Neuronal stem cell (in vitro differentiated cells): Measurements from ENCODE around the gene PLEKHH2.

ENCODE experiments used
- DNase-seq: peaks from one replicate; pipeline ENCODE4 v3.0.0-alpha.2; 2013; ENCODE audit warnings: low spot score
- H2AFZ ChIP-seq: one replicate; pipeline ENCODE4 v1.6.1; 2013; ENCODE audit warnings: mild to moderate bottlenecking, low read length, inconsistent platforms
- H2AK5ac ChIP-seq: 2 replicates; pipeline ENCODE4 v1.6.1; 2013; ENCODE audit warnings: low read depth, mild to moderate bottlenecking, inconsistent platforms, low read length, moderate library complexity, mixed read lengths
- H2BK120ac ChIP-seq: 2 replicates; pipeline ENCODE4 v1.6.1; 2013; ENCODE audit warnings: low read depth, mild to moderate bottlenecking, inconsistent platforms, low read length, moderate library complexity, mixed read lengths
- H2BK12ac ChIP-seq: one replicate; pipeline ENCODE4 v1.6.1; 2013; ENCODE audit warnings: low read length, inconsistent platforms
- H2BK15ac ChIP-seq: 2 replicates; pipeline ENCODE4 v1.6.1; 2013; ENCODE audit warnings: mild to moderate bottlenecking, low read length, inconsistent platforms, mixed read lengths
- H2BK5ac ChIP-seq: one replicate; pipeline ENCODE4 v1.6.1; 2013; ENCODE audit warnings: inconsistent platforms, mild to moderate bottlenecking, low read length, moderate library complexity
- H3K14ac ChIP-seq: one replicate; pipeline ENCODE4 v1.6.1; 2013; ENCODE audit warnings: low read length, inconsistent platforms
- H3K18ac ChIP-seq: 2 replicates; pipeline ENCODE4 v1.6.1; 2013; ENCODE audit warnings: low read length, inconsistent platforms
- H3K23ac ChIP-seq: 2 replicates; pipeline ENCODE4 v1.6.1; 2013; ENCODE audit warnings: low read depth, mild to moderate bottlenecking, mixed read lengths, low read length, inconsistent platforms; ENCODE audit not compliant: poor library complexity
- H3K27ac ChIP-seq: replicated peaks from 3 replicates; pipeline ENCODE4 v1.5.1; 2013; ENCODE audit warnings: low read length, inconsistent platforms
- H3K27me3 ChIP-seq, 3 experiments: 2 replicates each; pipeline ENCODE4 v1.6.1; 2013; ENCODE audit warnings: low read length in 3 of 3, mild to moderate bottlenecking in 2 of 3, inconsistent platforms in 1 of 3, low read depth in 1 of 3, mixed read lengths in 1 of 3, moderate library complexity in 1 of 3; ENCODE audit not compliant: control insufficient read depth in 3 of 3, insufficient read depth in 3 of 3
- H3K36me3 ChIP-seq, 2 donors: replicated peaks in 1 of 2; 2 replicates each; pipeline ENCODE4 v1.6.1; 2013; ENCODE audit warnings: low read length in 2 of 2; ENCODE audit not compliant: control insufficient read depth in 2 of 2, insufficient read depth in 2 of 2
- H3K4ac ChIP-seq: 2 replicates; pipeline ENCODE4 v1.6.1; 2013; ENCODE audit warnings: inconsistent platforms, mild to moderate bottlenecking, low read length, moderate library complexity
- H3K4me1 ChIP-seq, 2 donors: 1 replicate in 1 of 2; 2 replicates in 1 of 2; pipeline ENCODE4 v1.6.1; 2013; ENCODE audit warnings: low read length in 2 of 2, low read depth in 1 of 2; ENCODE audit not compliant: control insufficient read depth in 2 of 2, insufficient read depth in 1 of 2
- H3K4me2 ChIP-seq: one replicate; pipeline ENCODE4 v1.6.1; 2013; ENCODE audit warnings: mild to moderate bottlenecking, low read length, inconsistent platforms; ENCODE audit not compliant: insufficient read depth, poor library complexity, severe bottlenecking
- H3K4me3 ChIP-seq, 2 donors: 2 replicates each; pipeline ENCODE4 v1.5.1; 2013; ENCODE audit warnings: low read length in 2 of 2, mild to moderate bottlenecking in 2 of 2, inconsistent platforms in 1 of 2, moderate library complexity in 1 of 2
- H3K79me1 ChIP-seq: one replicate; pipeline ENCODE4 v1.6.1; 2013; ENCODE audit warnings: low read depth, mild to moderate bottlenecking, inconsistent platforms, low read length, moderate library complexity
- H3K9ac ChIP-seq: one replicate; pipeline ENCODE4 v1.6.1; 2013; ENCODE audit warnings: mild to moderate bottlenecking, low read depth, low read length, inconsistent platforms; ENCODE audit not compliant: poor library complexity
- H3K9me3 ChIP-seq, 2 donors: replicated peaks in 1 of 2; 2 replicates each; pipeline versions ENCODE3 to v1.6.1; 2013; ENCODE audit warnings: low read length in 2 of 2, mild to moderate bottlenecking in 2 of 2, inconsistent platforms in 1 of 2, low read depth in 1 of 2, mixed read lengths in 1 of 2, moderate library complexity in 1 of 2; ENCODE audit not compliant: control insufficient read depth in 2 of 2, insufficient read depth in 1 of 2
- H4K8ac ChIP-seq: one replicate; pipeline ENCODE4 v1.6.1; 2013; ENCODE audit warnings: low read depth, mild to moderate bottlenecking, inconsistent platforms, low read length, moderate library complexity
- H4K91ac ChIP-seq: one replicate; pipeline ENCODE4 v1.6.1; 2013; ENCODE audit warnings: low read length, low read depth, mild to moderate bottlenecking, inconsistent platforms; ENCODE audit not compliant: poor library complexity
- WGBS, 2 donors: extraction: QIAGEN DNeasy Blood & Tissue Kit; methylation state at CpG; one replicate each; pipeline ENCODE4 v1.1.7; 2013; ENCODE audit warnings: missing lambda C conversion rate in 2 of 2, mixed read lengths in 1 of 2; ENCODE audit not compliant: insufficient read length in 2 of 2, insufficient replicate concordance in 1 of 2; ENCODE audit errors: extremely low coverage in 2 of 2; 5-methylcytosine and 5-hydroxymethylcytosine counted together

PLEKHH2 gene

GRCh38 chr2:43642363-43642762, 5.3 kb downstream of the PLEKHH2 start:
- Histone ChIP-seq H4K91ac (no peak overlapping the region), H3K4ac (no peak overlapping the region), H2AK5ac (no peak overlapping the region), H3K36me3 (no peaks in the 10 kb centered on the region), H2BK5ac (no peak overlapping the region), H3K23ac (no peak overlapping the region), H3K9ac (no peak overlapping the region), H2BK120ac (no peak overlapping the region), H3K18ac (no peak overlapping the region), H2BK15ac (no peak overlapping the region), H2AFZ (no peak overlapping the region), H3K4me3 (no peak overlapping the region), H4K8ac (no peak overlapping the region), H2BK12ac (no peak overlapping the region), H3K79me1 (no peaks in the 10 kb centered on the region), H3K4me2 (no peak overlapping the region), H3K27ac (no peak overlapping the region), H3K14ac (no peak overlapping the region), H3K9me3 (peaks cover 0 to 15% of the 10 kb centered on the region in 2 donors), H3K4me1 (no peaks in the 10 kb centered on the region), H3K27me3 (peaks cover under 1 to 16% (median 7%) of the 10 kb centered on the region in 3 experiments)
- DNase-seq, result no peak
- no CpG with 5 or more reads among the region's 2 CpGs for WGBS, 2 donors

GRCh38 chr2:43643680-43644079, 6.6 kb downstream of the PLEKHH2 start:
- H3K79me1 ChIP-seq, result no peaks in the 10 kb centered on the region
- H3K27ac ChIP-seq, result no peak overlapping the region
- no peak overlapping the region for H2BK15ac ChIP-seq
- no peaks in the 10 kb centered on the region for H3K36me3 ChIP-seq
- no peak overlapping the region for H4K91ac ChIP-seq
- H2BK12ac ChIP-seq, result no peak overlapping the region
- H3K4me3 ChIP-seq, result no peak overlapping the region
- WGBS, 2 donors, result no CpG with 5 or more reads among the region's 1 CpG
- no peak overlapping the region for H2AFZ ChIP-seq
- H3K27me3 ChIP-seq, result peaks cover 0 to 4% (median 0%) of the 10 kb centered on the region in 3 experiments
- DNase-seq, result no peak
- H3K4me2 ChIP-seq, result no peak overlapping the region
- H3K4ac ChIP-seq, result no peak overlapping the region
- H3K9ac ChIP-seq, result no peak overlapping the region
- no peak overlapping the region for H3K23ac ChIP-seq
- H2AK5ac ChIP-seq, result no peak overlapping the region
- H3K14ac ChIP-seq, result no peak overlapping the region
- H2BK120ac ChIP-seq, result no peak overlapping the region
- peaks cover 0 to 11% of the 10 kb centered on the region in 2 donors for H3K9me3 ChIP-seq
- no peak overlapping the region for H4K8ac ChIP-seq
- no peak overlapping the region for H3K18ac ChIP-seq
- H2BK5ac ChIP-seq, result no peak overlapping the region
- no peaks in the 10 kb centered on the region for H3K4me1 ChIP-seq

- Histone ChIP-seq H3K23ac (no peak overlapping the region), H3K14ac (no peak overlapping the region), H3K27me3 (no peaks in the 10 kb centered on the region), H4K91ac (no peak overlapping the region), H2BK12ac (no peak overlapping the region), H3K79me1 (no peaks in the 10 kb centered on the region), H3K9me3 (no peaks in the 10 kb centered on the region), H2AFZ (no peak overlapping the region), H2AK5ac (no peak overlapping the region), H3K27ac (no peak overlapping the region), H2BK5ac (no peak overlapping the region), H3K9ac (no peak overlapping the region), H3K4ac (no peak overlapping the region), H2BK15ac (no peak overlapping the region), H3K4me3 (no peak overlapping the region), H2BK120ac (no peak overlapping the region), H3K18ac (no peak overlapping the region), H3K36me3 (no peaks in the 10 kb centered on the region), H3K4me1 (no peaks in the 10 kb centered on the region), H4K8ac (no peak overlapping the region), H3K4me2 (no peak overlapping the region)
- DNase-seq, result no peak
- WGBS, 2 donors, result 100% methylated on average over 1 of the region's 3 CpGs; no CpG with 5 or more reads in 1 of the 2 donors
These were observed 12.1 kb downstream of the PLEKHH2 start for GRCh38 chr2:43648994-43649701.

- no peak for DNase-seq
- no peaks in the 10 kb centered on the region for H3K9me3 ChIP-seq
- no peak overlapping the region for H3K14ac ChIP-seq
- no peak overlapping the region for H3K23ac ChIP-seq
- no peak overlapping the region for H2BK15ac ChIP-seq
- no peaks in the 10 kb centered on the region for H3K79me1 ChIP-seq
- no peak overlapping the region for H2BK5ac ChIP-seq
- H2BK120ac ChIP-seq, result no peak overlapping the region
- no peak overlapping the region for H3K27ac ChIP-seq
- no peak overlapping the region for H2BK12ac ChIP-seq
- no peak overlapping the region for H3K4me3 ChIP-seq
- H3K27me3 ChIP-seq, result no peaks in the 10 kb centered on the region
- H4K91ac ChIP-seq, result no peak overlapping the region
- no peak overlapping the region for H3K4me2 ChIP-seq
- H2AK5ac ChIP-seq, result no peak overlapping the region
- no peak overlapping the region for H3K9ac ChIP-seq
- peaks cover 0 to under 1% of the 10 kb centered on the region in 2 donors for H3K36me3 ChIP-seq
- H4K8ac ChIP-seq, result no peak overlapping the region
- H3K4me1 ChIP-seq, result no peaks in the 10 kb centered on the region
- no peak overlapping the region for H3K18ac ChIP-seq
- H3K4ac ChIP-seq, result no peak overlapping the region
- H2AFZ ChIP-seq, result no peak overlapping the region
- no CpG with 5 or more reads among the region's 2 CpGs for WGBS, 2 donors
These were observed 16.4 kb downstream of the PLEKHH2 start for GRCh38 chr2:43653506-43653905.
